GM23338 (cell line): ENCODE results near the gene BTN2A1. TPM values are rescaled to one million over a fixed set of nuclear protein-coding genes. Genes with fewer than 3 reads are reported as not detected.

Experiments used
- ATAC-seq: fragments of 200-7000 bp; cut with Tn5 transposase; 3 replicates; pipeline ENCODE4 v1.9.1; 2020
- DNase-seq: peaks from one replicate; pipeline ENCODE4 v3.0.0-alpha.2; 2015; ENCODE audit warnings: low spot score
- H2AFZ ChIP-seq: fragments of 200-600 bp; sonication (generic); 2 replicates; pipeline ENCODE4 v1.8.0; 2016; ENCODE audit warnings: antibody characterized with exemption, mild to moderate bottlenecking, moderate library complexity
- H3F3A ChIP-seq: fragments of 200-600 bp; sonication (generic); replicated peaks from 2 replicates; pipeline ENCODE4 v1.8.0; 2017; ENCODE audit warnings: antibody characterized with exemption, mixed run types, low read depth
- H3K27ac ChIP-seq: fragments of 200-600 bp; sonication (generic); 2 replicates; pipeline ENCODE4 v1.6.1; 2016; ENCODE audit warnings: low read depth
- H3K27me3 ChIP-seq: fragments of 200-600 bp; sonication (generic); 2 replicates; pipeline ENCODE4 v1.8.0; 2016; ENCODE audit warnings: mild to moderate bottlenecking, mixed run types, moderate library complexity; ENCODE audit not compliant: insufficient read depth
- H3K36me3 ChIP-seq: fragments of 200-600 bp; sonication (generic); 2 replicates; pipeline ENCODE4 v1.8.0; 2016; ENCODE audit warnings: mild to moderate bottlenecking; ENCODE audit not compliant: insufficient read depth
- H3K4me1 ChIP-seq: fragments of 200-600 bp; sonication (generic); 2 replicates; pipeline ENCODE4 v1.8.0; 2016; ENCODE audit warnings: mild to moderate bottlenecking, moderate library complexity; ENCODE audit not compliant: insufficient read depth
- H3K4me2 ChIP-seq: fragments of 200-600 bp; sonication (generic); 2 replicates; pipeline ENCODE4 v1.7.1; 2017; ENCODE audit warnings: mixed run types
- H3K4me3 ChIP-seq: fragments of 200-600 bp; sonication (generic); 2 replicates; pipeline ENCODE4 v1.6.1; 2016; ENCODE audit warnings: mixed run types
- H3K79me2 ChIP-seq: fragments of 200-600 bp; sonication (generic); replicated peaks from 2 replicates; pipeline ENCODE4 v1.8.0; 2017; ENCODE audit warnings: mild to moderate bottlenecking; ENCODE audit not compliant: insufficient read depth
- H3K9me2 ChIP-seq: fragments of 200-600 bp; sonication (generic); 2 replicates; pipeline ENCODE4 v1.8.0; 2017; ENCODE audit not compliant: insufficient read depth
- H4K20me1 ChIP-seq: fragments of 200-600 bp; sonication (generic); replicated peaks from 2 replicates; pipeline ENCODE4 v1.8.0; 2017; ENCODE audit warnings: mild to moderate bottlenecking; ENCODE audit not compliant: insufficient read depth
- H3K27ac Mint-ChIP-seq: 2 replicates; pipeline ENCODE4 v1.8.0; 2020; ENCODE audit warnings: inconsistent platforms, mild to moderate bottlenecking, moderate library complexity, mixed read lengths
- H3K27me3 Mint-ChIP-seq: 3 replicates; pipeline ENCODE4 v1.8.0; 2022; ENCODE audit warnings: low read depth, mild to moderate bottlenecking, moderate library complexity, mixed read lengths, inconsistent platforms; ENCODE audit not compliant: insufficient read depth, poor library complexity
- H3K36me3 Mint-ChIP-seq: 3 replicates; pipeline ENCODE4 v1.8.0; 2021; ENCODE audit warnings: low read depth, mild to moderate bottlenecking, inconsistent platforms, moderate library complexity, mixed read lengths
- H3K4me1 Mint-ChIP-seq: 3 replicates; pipeline ENCODE4 v1.8.0; 2020; ENCODE audit warnings: mild to moderate bottlenecking, inconsistent platforms, mixed read lengths
- H3K4me3 Mint-ChIP-seq: 3 replicates; pipeline ENCODE4 v1.8.0; 2021; ENCODE audit warnings: moderate library complexity, mild to moderate bottlenecking, inconsistent platforms, mixed read lengths
- H3K9me3 Mint-ChIP-seq: 3 replicates; pipeline ENCODE4 v1.8.0; 2020; ENCODE audit warnings: moderate library complexity, mild to moderate bottlenecking, inconsistent platforms, mixed read lengths
- CREB1 ChIP-seq: fragments of 250-450 bp; sonication (Bioruptor Pico); IDR thresholded peaks from 2 replicates; pipeline ENCODE4 v1.5.0; 2020; ENCODE audit warnings: low read depth, mild to moderate bottlenecking, moderate library complexity
- EZH2 ChIP-seq: fragments of 200-600 bp; sonication (generic); IDR thresholded peaks from one replicate; pipeline ENCODE4 v1.8.0; 2017; ENCODE audit warnings: antibody characterized with exemption, mild to moderate bottlenecking, low read depth; ENCODE audit not compliant: unreplicated experiment
- EZH2phosphoT487 ChIP-seq: fragments of 200-600 bp; sonication (generic); IDR thresholded peaks from one replicate; pipeline ENCODE4 v1.8.1; 2018; ENCODE audit warnings: antibody characterized with exemption; ENCODE audit not compliant: unreplicated experiment
- JUNB ChIP-seq: IDR thresholded peaks from one replicate; pipeline ENCODE4 v1.6.1; 2016; ENCODE audit warnings: antibody characterized with exemption; ENCODE audit not compliant: unreplicated experiment
- NANOG ChIP-seq: IDR thresholded peaks from 2 replicates; pipeline ENCODE4 v1.6.1; 2016; ENCODE audit warnings: antibody characterized with exemption, borderline replicate concordance
- POLR2AphosphoS5 ChIP-seq: IDR thresholded peaks from 2 replicates; pipeline ENCODE4 v1.6.1; 2016; ENCODE audit warnings: antibody characterized with exemption, low read depth
- STAT1 ChIP-seq: IDR thresholded peaks from one replicate; pipeline ENCODE4 v1.6.1; 2016; ENCODE audit warnings: antibody characterized with exemption; ENCODE audit not compliant: unreplicated experiment
- ZNF114 ChIP-seq: fragments of 250-450 bp; sonication (Bioruptor Pico); IDR thresholded peaks from 2 replicates; pipeline ENCODE4 v1.5.0; 2020; ENCODE audit warnings: mild to moderate bottlenecking, moderate library complexity
- polyA plus RNA-seq: library from polyadenylated mRNA; unstranded; fragments of >200 nt; fragmentation: Nextera tagmentation; extraction: Ambion mirVana; gene quantifications from 2 replicates; pipeline ENCODE4 v1.2.1, GENCODE V29; 2016
- total RNA-seq: library from RNA; depleted of rRNA; stranded (reverse); fragments of >200 nt; shearing (Covaris generic); gene quantifications from 2 replicates; pipeline ENCODE4 v1.2.3, GENCODE V29; 2014
- TF ChIP-seq, protein P1 (sequence below), 2 experiments: fragments of 200-600 bp in 1 of 2; sonication (generic) in 1 of 2; conservative IDR thresholded peaks; 2 replicates each; pipeline versions ENCODE4 v1.5.1 to v1.6.1; 2016 to 2017; ENCODE audit warnings: antibody characterized with exemption in 2 of 2, low read depth in 2 of 2, mild to moderate bottlenecking in 2 of 2, moderate library complexity in 1 of 2
- TF ChIP-seq, protein P2 (sequence below): fragments of 250-450 bp; sonication (Bioruptor Pico); IDR thresholded peaks from 2 replicates; pipeline ENCODE4 v1.5.0; 2020; ENCODE audit warnings: mild to moderate bottlenecking, moderate library complexity
- TF ChIP-seq, protein P3 (sequence below): IDR thresholded peaks from 2 replicates; pipeline ENCODE4 v1.6.1; 2016; ENCODE audit warnings: antibody characterized with exemption

Gene BTN2A1
- total and polyA plus RNA-seq, 2 experiments from 2014 or later = 6.3 to 7.0 TPM

DNA sequence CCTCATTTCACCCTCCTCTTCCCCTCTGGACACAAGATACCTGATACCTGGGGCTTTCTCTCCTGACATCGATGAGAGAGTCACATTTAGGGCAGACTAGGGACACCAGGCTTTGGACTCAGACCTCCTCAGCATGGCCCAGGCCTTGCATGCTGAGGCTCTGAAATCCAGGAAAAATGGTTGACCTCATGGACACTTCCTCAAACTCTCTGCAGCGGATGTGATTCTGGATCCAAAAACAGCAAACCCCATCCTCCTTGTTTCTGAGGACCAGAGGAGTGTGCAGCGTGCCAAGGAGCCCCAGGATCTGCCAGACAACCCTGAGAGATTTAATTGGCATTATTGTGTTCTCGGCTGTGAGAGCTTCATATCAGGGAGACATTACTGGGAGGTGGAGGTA, 44.8 kb upstream of the BTN2A1 start:
- Mint-ChIP-seq H3K27ac (no peak overlapping the region), H3K9me3 (peaks cover 12% of the 10 kb centered on the region), H3K27me3 (no peaks in the 10 kb centered on the region), H3K4me3 (no peak overlapping the region), H3K36me3 (peaks cover 7% of the 10 kb centered on the region; the same call in 2 of the 3 replicates), H3K4me1 (peaks cover 10% of the 10 kb centered on the region)
- Histone ChIP-seq H3K27me3 (no peaks in the 10 kb centered on the region), H3K79me2 (no peaks in the 10 kb centered on the region), H2AFZ (no peak overlapping the region), H3K4me3 (no peak overlapping the region), H3K27ac (no peak overlapping the region), H3K9me2 (0 out of 2 replicates have a peak, but pooled peaks cover 3% of the 10 kb centered on the region), H4K20me1 (no peaks in the 10 kb centered on the region), H3F3A (no peaks in the 10 kb centered on the region), H3K4me1 (no peaks in the 10 kb centered on the region; the same call in 1 of the 2 replicates), H3K4me2 (no peak overlapping the region), H3K36me3 (no peaks in the 10 kb centered on the region)
- no peak for TF ChIP-seq POLR2AphosphoS5
- TF ChIP-seq STAT1 = no peak
- TF ChIP-seq CREB1 = no peak
- TF ChIP-seq, protein P1, sequence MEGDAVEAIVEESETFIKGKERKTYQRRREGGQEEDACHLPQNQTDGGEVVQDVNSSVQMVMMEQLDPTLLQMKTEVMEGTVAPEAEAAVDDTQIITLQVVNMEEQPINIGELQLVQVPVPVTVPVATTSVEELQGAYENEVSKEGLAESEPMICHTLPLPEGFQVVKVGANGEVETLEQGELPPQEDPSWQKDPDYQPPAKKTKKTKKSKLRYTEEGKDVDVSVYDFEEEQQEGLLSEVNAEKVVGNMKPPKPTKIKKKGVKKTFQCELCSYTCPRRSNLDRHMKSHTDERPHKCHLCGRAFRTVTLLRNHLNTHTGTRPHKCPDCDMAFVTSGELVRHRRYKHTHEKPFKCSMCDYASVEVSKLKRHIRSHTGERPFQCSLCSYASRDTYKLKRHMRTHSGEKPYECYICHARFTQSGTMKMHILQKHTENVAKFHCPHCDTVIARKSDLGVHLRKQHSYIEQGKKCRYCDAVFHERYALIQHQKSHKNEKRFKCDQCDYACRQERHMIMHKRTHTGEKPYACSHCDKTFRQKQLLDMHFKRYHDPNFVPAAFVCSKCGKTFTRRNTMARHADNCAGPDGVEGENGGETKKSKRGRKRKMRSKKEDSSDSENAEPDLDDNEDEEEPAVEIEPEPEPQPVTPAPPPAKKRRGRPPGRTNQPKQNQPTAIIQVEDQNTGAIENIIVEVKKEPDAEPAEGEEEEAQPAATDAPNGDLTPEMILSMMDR (conservative IDR thresholded peaks at IDR 0.05; ENCODE audit: low read depth in 2 of 2) = no peak
- ATAC-seq = no peak
- DNase-seq = no peak

DNA sequence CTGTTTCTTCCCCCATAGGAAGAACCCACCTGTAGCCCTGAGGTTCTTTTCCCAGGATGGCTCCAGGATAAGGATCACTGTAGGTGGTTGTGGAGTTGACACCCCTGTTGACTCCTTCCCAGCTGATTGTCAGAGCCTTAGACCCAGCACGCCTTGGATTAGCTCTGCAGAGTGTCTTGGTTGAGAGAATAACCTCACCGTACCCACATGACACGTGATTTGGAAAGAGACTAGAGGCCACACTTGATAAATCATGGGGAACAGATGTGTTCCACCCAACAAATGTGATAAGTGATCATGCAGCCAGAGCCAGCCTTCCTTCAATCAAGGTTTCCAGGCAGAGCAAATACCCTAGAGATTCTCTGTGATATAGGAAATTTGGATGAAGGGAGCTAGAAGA, 43.5 kb upstream of the BTN2A1 start:
- Histone ChIP-seq H2AFZ (no peak overlapping the region), H3K27ac (no peak overlapping the region), H3K9me2 (0 out of 2 replicates have a peak, but pooled peaks cover 3% of the 10 kb centered on the region), H3K4me2 (no peak overlapping the region), H3K27me3 (no peaks in the 10 kb centered on the region), H3K79me2 (no peaks in the 10 kb centered on the region), H3K4me3 (no peak overlapping the region), H4K20me1 (no peaks in the 10 kb centered on the region), H3K4me1 (no peaks in the 10 kb centered on the region; the same call in 1 of the 2 replicates), H3F3A (no peaks in the 10 kb centered on the region), H3K36me3 (no peaks in the 10 kb centered on the region)
- DNase-seq = no peak
- ATAC-seq = no peak
- no peak overlapping the region for H3K27ac Mint-ChIP-seq
- no peak overlapping the region for H3K4me3 Mint-ChIP-seq
- peaks cover 23% of the 10 kb centered on the region for H3K9me3 Mint-ChIP-seq
- H3K27me3 Mint-ChIP-seq = no peaks in the 10 kb centered on the region
- H3K36me3 Mint-ChIP-seq = peaks cover 10% of the 10 kb centered on the region; the same call in 2 of the 3 replicates
- H3K4me1 Mint-ChIP-seq = peaks cover 7% of the 10 kb centered on the region
- TF ChIP-seq, protein P2, sequence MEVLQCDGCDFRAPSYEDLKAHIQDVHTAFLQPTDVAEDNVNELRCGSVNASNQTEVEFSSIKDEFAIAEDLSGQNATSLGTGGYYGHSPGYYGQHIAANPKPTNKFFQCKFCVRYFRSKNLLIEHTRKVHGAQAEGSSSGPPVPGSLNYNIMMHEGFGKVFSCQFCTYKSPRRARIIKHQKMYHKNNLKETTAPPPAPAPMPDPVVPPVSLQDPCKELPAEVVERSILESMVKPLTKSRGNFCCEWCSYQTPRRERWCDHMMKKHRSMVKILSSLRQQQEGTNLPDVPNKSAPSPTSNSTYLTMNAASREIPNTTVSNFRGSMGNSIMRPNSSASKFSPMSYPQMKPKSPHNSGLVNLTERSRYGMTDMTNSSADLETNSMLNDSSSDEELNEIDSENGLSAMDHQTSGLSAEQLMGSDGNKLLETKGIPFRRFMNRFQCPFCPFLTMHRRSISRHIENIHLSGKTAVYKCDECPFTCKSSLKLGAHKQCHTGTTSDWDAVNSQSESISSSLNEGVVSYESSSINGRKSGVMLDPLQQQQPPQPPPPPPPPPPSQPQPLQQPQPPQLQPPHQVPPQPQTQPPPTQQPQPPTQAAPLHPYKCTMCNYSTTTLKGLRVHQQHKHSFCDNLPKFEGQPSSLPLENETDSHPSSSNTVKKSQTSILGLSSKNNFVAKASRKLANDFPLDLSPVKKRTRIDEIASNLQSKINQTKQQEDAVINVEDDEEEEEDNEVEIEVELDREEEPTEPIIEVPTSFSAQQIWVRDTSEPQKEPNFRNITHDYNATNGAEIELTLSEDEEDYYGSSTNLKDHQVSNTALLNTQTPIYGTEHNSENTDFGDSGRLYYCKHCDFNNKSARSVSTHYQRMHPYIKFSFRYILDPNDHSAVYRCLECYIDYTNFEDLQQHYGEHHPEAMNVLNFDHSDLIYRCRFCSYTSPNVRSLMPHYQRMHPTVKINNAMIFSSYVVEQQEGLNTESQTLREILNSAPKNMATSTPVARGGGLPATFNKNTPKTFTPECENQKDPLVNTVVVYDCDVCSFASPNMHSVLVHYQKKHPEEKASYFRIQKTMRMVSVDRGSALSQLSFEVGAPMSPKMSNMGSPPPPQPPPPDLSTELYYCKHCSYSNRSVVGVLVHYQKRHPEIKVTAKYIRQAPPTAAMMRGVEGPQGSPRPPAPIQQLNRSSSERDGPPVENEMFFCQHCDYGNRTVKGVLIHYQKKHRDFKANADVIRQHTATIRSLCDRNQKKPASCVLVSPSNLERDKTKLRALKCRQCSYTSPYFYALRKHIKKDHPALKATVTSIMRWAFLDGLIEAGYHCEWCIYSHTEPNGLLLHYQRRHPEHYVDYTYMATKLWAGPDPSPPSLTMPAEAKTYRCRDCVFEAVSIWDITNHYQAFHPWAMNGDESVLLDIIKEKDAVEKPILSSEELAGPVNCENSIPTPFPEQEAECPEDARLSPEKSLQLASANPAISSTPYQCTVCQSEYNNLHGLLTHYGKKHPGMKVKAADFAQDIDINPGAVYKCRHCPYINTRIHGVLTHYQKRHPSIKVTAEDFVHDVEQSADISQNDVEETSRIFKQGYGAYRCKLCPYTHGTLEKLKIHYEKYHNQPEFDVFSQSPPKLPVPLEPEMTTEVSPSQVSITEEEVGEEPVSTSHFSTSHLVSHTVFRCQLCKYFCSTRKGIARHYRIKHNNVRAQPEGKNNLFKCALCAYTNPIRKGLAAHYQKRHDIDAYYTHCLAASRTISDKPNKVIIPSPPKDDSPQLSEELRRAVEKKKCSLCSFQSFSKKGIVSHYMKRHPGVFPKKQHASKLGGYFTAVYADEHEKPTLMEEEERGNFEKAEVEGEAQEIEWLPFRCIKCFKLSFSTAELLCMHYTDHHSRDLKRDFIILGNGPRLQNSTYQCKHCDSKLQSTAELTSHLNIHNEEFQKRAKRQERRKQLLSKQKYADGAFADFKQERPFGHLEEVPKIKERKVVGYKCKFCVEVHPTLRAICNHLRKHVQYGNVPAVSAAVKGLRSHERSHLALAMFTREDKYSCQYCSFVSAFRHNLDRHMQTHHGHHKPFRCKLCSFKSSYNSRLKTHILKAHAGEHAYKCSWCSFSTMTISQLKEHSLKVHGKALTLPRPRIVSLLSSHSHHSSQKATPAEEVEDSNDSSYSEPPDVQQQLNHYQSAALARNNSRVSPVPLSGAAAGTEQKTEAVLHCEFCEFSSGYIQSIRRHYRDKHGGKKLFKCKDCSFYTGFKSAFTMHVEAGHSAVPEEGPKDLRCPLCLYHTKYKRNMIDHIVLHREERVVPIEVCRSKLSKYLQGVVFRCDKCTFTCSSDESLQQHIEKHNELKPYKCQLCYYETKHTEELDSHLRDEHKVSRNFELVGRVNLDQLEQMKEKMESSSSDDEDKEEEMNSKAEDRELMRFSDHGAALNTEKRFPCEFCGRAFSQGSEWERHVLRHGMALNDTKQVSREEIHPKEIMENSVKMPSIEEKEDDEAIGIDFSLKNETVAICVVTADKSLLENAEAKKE (CRISPR knock-in tag) = no peak
- TF ChIP-seq STAT1 (no peak), JUNB (no peak), CREB1 (no peak), EZH2phosphoT487 (no peak), NANOG (no peak), EZH2 (no peak), ZNF114 (CRISPR knock-in tag) (no peak), POLR2AphosphoS5 (no peak)
- TF ChIP-seq, protein P1 (conservative IDR thresholded peaks at IDR 0.05; ENCODE audit: low read depth in 2 of 2) = no peak
- TF ChIP-seq, protein P3, sequence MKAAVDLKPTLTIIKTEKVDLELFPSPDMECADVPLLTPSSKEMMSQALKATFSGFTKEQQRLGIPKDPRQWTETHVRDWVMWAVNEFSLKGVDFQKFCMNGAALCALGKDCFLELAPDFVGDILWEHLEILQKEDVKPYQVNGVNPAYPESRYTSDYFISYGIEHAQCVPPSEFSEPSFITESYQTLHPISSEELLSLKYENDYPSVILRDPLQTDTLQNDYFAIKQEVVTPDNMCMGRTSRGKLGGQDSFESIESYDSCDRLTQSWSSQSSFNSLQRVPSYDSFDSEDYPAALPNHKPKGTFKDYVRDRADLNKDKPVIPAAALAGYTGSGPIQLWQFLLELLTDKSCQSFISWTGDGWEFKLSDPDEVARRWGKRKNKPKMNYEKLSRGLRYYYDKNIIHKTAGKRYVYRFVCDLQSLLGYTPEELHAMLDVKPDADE = no peak
